Left kidney (tissue), 2 donors: ENCODE results near the gene SNX3. TPM values are rescaled to one million over a fixed set of nuclear protein-coding genes. Genes with fewer than 3 reads are reported as not detected.

Experiments used
- DNase-seq: peaks from one replicate; pipeline ENCODE4 v3.0.0-alpha.2; 2013
- polyA plus RNA-seq: library from polyadenylated mRNA; unstranded; fragments of 120-200 nt; gene quantifications from one replicate; pipeline ENCODE4 v1.2.1, GENCODE V29; 2013; ENCODE audit not compliant: insufficient read length

SNX3 gene
- polyA plus RNA-seq, 1 donor = 203 TPM

DNA sequence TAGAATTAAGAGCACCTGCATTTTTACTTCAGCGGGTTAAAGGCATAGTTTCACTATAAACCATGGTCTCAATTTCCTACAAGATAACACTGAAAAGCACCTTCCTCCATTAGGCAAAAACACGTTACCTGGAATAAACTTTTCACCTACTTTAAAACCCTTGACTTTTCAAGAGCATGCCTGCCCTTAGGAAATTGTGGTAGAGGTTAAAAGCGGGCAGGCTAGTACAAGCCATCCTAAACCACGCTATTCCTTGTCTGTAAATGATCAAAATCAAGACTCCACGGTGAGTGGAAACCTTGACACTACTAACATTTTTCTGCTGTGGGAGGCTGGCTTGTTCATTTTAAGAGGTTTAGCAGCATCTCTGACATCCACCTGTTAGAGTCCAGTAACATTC is 51.1 kb downstream of the SNX3 start:
- DNase-seq = no peak

GRCh38 chr6:108207013-108207412 is 53.8 kb downstream of the SNX3 start:
- no peak for DNase-seq

DNA sequence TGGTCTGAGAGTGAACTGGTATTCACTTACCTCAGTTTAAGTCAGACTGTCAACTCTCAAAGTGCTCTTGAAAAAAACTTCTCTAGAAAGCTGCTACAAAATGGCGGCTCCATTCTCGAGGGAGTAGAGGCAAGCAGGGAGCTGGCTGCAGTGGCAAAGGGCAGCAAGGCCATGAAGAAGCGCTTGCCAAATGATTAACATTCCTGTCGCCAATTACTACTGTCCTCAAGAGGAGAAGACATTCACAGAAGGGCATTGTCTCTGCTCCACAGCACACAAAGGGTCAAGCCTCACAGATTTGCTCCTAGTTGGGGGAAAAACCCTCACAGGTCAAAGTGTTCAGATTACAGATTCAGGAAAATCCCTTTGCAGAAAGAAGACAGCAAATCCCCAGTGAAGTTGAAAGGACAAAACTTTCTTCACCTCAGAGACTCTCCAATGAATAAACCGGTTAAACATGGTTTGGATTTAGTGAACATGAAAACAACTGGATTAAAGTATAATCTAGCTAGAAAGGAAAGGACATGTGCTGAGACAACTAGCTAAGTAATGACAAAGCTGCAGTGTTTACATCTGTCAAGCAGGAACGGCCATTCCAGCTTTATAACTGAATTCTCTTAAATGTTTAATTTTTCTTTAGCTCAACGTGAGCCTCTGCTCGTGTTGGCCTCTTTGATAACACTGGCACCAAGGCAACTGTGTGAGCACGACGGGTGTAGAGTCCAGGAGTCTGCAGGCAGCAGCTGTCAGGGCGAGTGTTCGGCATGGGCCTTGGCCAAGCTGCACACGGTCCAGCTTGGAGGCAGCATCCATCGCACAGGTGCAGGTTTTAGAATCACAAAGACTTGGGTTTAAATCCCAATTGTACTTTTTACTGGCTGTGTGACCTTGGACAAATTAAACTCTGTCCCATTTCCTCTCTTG is 57.4 kb downstream of the SNX3 start:
- DNase-seq = no peak

DNA sequence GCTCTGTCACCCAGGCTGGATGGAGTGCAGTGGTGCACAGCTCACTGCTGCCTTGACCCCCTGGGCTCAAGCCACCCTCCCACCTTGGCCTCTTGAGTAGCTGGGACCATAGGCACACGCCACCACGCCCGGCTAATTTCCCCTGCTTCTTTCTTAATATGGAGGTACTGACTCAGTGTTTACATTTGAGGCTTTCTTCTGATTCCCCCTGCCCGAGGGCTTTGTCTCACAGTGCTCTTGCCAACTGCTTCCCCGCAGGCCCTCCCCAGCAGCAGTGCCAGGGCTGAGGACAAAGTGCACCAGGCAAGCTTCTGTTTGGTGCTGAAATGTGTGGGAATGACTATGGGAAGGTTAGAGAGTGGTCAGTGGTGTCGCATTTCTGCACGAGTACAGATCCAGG is 60.2 kb downstream of the SNX3 start:
- DNase-seq = no peak

DNA sequence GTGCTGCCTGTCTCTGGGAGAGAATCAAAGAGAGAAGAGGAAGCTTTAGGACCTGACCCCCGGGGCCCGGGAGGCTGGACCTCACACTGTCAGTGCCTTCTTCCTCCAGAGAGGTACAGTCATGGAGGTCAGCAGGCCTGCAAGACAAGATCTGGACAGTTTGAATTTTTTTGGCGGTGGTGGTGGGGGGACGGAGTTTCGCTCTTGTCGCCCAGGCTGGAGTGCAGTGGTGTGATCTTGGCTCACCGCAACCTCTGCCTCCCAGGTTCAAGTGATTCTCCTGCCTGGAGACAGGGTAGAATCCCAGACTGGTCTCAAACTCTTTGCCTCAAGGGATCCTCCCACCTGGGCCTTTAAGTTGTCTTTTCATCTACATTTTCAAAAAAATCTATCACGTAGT is 60.7 kb downstream of the SNX3 start:
- no peak for DNase-seq

DNA sequence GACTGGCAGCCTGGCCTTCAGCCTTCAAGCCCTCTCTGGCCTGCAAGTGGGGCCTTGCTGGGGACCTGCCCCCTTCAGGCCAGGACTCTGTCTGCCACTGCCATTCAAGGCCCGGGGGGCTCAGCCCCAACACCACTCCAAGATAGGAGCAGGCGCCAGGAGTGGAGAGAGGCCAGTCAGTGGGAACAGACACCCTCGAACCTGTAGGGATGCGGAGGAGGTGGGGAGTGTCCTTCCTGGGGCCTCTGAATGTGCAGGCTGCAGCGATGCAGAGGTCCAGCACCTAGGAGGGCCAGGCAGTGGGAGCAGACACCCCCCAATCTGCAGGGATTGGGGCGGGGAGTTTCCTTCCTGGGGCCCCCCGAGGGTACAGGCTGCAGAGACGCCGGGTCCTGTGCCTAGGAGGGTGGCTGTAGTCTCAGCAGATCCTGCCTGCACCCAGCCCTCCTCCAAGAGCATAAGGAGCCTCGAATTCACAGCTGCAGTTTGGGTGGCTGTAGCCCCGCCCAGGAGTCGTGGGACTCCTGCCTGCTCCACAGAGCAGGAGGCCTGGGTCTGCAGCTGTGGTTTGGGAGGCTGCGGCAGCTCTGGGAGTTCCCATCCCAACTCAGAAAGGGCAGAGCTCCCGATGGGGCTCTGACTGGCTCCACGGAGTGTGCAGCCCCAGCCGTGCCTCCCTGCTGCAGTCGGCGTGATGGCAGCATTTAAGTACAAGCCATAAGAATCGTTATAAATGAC is 61.9 kb downstream of the SNX3 start:
- DNase-seq = no peak

DNA sequence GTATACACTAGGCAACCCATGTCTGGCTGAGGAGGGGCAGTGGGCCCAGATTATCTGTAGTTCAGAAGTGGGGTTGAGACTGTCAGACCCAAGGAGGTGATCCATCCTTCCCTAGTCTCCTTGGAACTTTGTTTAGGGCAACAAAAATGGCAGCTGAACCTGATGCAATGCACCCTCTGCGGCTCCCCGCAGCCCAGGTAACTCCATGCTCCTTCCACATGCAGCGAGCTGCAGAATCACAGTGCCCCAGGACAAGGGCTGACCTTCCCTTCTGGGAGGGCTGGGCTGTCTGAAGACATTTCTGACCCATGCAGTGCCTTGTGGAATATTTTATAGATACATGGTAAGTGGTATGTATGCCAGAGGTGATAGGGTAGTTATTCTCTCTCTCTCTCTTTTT is 65.6 kb downstream of the SNX3 start:
- no peak for DNase-seq

DNA sequence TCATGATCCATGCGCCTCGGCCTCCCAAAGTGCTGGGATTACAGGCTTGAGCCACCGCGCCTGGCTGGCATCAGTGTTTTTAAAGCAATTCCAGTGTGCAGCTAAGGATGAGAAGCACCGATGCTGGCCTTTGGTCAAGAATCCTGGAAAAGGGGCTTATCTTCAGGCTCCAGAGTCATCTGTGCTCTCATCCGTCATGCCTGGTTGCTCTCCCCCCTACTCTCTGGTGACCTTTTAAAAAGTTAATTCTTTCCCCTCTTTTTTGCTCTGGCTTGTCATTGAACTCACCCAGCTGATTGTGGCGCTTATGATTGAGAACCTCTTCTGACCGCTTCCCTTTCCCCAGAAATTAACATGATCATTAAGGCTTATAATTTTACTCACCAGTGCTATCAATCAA is 66.3 kb downstream of the SNX3 start:
- DNase-seq = no peak

GRCh38 chr6:108193835-108194234 is 67.0 kb downstream of the SNX3 start:
- no peak for DNase-seq

- no peak for DNase-seq
Observed at GRCh38 chr6:108193131-108193530, 67.7 kb downstream of the SNX3 start.

- no peak for DNase-seq
Observed at GRCh38 chr6:108187519-108187918, 73.3 kb downstream of the SNX3 start.

GRCh38 chr6:108186226-108186625 is 74.6 kb downstream of the SNX3 start:
- no peak for DNase-seq

GRCh38 chr6:108180776-108181175 is 80.1 kb downstream of the SNX3 start:
- no peak for DNase-seq

DNA sequence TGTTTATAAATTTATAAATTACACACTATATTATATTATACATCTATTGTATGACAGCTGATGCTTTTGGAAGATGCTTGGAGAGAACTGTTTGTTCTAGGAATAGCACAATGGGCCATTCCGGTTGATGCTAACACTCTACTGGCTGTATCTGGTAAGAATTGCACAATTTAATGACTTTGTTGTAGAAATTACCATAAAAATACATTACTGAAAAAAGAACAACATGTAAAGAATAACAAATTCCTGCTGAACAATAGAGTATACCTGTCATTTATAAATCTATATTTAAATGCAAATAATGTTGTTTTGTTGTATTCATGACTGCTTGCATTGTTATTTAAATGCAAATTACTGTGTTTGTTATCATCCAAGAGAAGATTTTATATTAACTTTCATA is 80.6 kb downstream of the SNX3 start:
- no peak for DNase-seq

DNA sequence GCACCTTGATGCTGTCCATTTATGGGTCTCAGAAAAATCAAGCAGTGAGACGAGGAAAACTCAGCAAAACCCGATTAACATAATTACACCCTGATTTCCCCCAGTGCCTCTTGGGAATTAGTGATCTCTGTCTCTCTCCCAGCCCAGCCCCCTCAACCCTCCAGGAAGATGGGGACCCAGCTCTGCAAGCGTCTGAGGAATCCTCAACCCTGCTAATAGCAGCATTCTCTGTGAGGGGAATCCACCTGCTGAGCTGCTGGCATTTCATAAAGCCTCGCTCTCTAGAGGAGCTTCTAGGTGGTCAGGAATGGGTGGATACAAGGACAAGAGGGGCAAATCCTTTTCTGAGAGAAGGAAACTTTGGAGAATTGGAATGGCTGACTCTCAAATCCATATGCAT is 81.1 kb downstream of the SNX3 start:
- no peak for DNase-seq

GRCh38 chr6:108176281-108177089 is 84.4 kb downstream of the SNX3 start:
- DNase-seq = no peak

DNA sequence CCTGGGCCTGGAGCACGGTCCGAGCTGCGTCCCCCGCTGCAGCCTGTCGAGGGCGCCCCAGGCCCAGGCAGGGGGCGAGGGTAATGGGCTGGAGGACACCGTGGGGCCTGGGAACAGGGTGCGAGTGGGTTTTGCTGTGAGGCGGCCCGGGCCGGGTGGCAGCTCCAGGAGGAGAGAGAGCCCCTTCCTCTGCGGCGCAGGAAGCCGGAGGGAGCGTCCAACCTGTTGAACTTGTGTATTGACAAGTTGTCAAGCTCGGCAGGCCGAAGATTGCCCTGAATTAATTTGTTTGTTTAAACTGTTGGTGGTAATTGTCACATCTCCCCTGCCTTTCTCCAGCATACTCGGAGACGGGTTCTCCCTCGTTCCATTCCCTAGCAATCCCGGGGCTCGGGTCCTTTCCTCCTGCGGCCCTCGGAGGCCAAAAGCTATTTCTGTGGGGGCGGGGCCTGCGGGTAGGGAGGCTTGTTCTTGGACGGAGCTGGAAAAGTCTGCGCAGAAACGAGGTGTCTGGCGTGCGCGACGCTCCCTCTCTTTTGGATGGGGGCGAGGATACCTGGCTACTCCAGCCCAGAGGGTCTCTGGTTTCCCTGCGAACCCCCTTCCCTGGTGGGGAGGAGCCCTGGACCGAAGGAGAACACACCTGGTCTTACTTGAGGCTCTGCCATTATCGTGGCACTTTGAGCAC is 85.1 kb downstream of the SNX3 start:
- DNase-seq = no peak

DNA sequence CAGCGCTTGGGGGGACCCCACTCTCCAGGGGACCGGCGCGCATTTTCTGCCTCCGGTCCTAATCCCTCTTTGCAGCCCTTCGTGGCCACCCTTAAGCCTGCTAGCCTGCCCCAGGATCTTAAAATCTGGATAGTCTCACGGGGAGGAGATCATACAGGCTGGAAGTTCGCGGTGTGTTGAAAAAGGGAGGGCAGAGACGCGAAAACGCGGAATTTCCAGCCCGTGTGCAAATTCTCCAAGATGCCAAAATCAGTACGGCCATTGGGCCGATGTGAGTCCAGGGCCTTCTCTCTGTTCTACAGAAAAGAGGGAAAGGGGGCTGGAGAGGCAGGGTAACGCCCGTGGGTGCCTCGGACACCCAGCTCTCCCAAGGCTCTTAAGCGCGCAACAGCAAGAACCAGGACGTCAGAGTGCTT is 85.7 kb downstream of the SNX3 start:
- DNase-seq = no peak

DNA sequence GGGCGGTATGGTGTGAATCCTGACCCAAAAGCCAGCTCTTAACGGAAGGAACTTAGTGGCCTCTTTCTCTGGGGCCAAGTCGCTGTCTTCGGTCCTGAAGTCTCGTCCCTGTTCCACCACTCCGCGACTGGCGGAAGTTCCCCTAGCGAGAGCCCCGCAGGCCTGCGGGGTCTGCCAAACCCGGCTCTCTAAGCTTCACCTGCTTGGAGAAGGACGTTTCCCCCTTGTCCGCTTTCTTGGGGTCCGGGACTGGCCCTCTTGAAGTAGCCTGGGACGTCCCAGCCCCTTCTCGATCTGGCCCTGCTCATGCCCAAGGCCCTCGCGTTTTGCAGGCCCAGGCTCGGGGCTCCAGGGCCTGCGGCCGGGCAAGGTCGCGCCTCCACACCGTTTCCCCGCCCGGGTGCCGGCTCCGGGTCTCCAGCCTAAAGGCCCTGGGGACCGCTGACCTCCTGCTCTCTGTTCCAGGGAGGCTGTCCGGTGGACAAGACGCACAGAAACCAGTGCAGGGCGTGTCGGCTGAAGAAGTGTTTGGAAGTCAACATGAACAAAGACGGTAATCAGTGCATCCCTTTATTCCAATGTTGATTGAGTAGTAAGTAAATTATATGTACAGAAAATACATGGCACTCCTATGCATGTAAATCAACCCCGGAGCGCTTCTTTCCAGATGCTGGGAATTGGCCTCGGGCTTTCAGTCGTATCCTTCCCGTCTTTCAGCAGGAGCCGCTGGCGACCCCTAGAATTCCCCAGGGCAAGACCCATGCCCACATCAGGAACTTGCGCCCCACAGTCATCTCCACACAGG is 86.3 kb downstream of the SNX3 start:
- peak; percentile 73 for DNase-seq

GRCh38 chr6:108171918-108172516 is 88.8 kb downstream of the SNX3 start:
- DNase-seq = no peak
